HuH-7 (cell line): ENCODE data around the gene OR13C8.
"Not testable (repeated sequence)": the region's sequence is repeated elsewhere in the genome, so short reads cannot be mapped to it uniquely, and the experiment has no call there.

Experiments used
- DNase-seq: peaks from one replicate; pipeline ENCODE4 v3.0.0; 2011; ENCODE audit warnings: low spot score

OR13C8 gene, protein sequence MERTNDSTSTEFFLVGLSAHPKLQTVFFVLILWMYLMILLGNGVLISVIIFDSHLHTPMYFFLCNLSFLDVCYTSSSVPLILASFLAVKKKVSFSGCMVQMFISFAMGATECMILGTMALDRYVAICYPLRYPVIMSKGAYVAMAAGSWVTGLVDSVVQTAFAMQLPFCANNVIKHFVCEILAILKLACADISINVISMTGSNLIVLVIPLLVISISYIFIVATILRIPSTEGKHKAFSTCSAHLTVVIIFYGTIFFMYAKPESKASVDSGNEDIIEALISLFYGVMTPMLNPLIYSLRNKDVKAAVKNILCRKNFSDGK

DNA sequence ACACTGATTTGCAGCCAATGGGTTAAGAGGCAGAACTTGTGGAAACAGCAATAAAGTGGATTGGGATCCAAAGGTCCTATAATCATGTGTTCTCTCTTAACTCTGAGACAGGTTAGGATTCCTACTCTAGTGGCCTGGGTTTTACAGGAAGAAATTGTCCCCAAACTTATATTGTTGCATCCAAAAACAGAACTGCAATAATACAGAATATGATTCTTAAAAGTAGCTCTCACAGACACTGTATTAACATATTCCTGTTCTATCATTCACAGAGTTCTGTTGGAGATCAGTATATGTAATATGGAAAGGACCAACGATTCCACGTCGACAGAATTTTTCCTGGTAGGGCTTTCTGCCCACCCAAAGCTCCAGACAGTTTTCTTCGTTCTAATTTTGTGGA lies at the start of gene OR13C8:
OR13C8 (plus strand) TSS at position 301 of the 400 bp plus-strand sequence; CDS start at position 301, 0 bp downstream.
- DNase-seq: no peak

DNA sequence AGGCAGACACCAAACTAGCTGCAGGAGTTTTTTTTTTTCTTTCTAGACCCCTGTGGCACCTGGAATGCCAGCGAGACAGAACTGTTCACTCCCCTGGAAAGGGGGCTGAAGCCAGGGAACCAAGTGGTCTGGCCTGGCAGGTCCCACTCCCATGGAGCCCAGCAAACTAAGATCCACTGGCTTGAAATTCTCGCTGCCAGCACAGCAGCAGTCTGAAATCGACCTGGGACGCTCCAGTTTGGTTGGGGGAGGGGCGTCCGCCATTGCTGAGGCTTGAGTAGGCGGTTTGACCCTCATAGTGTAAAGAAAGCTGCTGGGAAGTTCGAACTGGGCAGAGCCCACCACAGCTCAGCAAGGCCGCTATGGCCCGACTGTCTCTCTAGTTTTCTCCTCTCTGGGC lies 48.7 kb upstream of the OR13C8 start:
- DNase-seq: not testable (repeated sequence)

DNA sequence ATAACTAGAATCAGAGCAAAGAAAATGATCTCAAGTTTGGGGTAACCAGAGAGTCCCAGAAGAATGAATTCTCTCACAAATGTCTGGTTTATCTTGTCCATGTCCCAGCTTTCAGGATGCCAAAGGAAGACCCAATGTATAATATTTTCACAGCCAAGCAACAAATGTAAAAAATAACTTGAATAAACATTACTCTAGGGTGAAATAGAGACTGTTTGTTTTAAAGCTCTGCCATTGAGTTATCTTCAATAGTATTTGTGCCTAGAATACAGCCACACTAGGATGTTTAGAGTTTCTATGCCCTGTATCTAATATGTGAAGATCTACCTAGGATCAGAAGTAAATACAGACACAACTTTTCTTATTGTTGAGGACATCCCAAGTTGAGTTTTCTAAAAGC lies 41.9 kb upstream of the OR13C8 start, which contains the start of gene OR13C4:
OR13C4 (minus strand) TSS at position 101 of the 400 bp plus-strand sequence; CDS start at position 101, 0 bp downstream.
- DNase-seq: no peak

DNA sequence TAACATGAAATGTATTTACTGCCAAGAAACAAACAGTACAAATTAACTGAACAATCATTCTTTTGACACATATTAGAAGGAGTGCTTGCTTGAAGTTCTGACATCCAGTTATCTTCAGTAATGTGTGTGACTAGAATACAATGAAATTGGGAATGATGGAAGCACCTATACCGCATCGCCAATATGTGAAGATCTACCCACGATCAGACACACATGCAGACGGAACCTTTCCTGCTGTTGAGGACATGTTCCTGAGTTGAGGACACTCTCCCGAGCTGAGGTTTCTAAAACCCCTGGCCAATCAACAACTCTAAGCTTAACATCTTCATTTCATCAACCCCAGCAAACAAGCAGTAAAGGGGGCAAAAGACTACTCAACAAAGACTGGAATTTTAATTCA lies 32.2 kb upstream of the OR13C8 start, which contains the start of gene OR13C3:
OR13C3 (minus strand) TSS at position 101 of the 400 bp plus-strand sequence. CDS start 133 bp downstream, outside the sequence.
- DNase-seq: no peak

DNA sequence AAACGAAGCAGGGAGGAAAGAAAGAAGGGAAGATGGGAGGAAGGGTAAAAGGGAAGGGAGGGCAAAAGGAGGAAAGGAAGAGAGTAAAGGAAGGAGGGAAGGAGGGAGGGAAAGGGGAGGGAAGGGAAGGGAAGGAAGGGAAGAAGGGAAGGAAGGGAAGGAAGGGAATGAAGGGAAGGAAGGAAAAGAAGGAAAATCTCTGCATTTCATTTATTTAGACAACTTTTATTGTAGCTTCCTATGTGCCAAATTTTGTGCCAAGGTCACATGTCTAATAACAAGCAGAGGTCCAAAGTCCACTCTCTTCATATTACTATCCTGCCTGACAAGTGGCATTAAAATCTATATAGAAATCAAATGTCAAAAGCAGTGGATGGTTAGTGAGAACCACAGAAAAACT lies 29.7 kb upstream of the OR13C8 start:
- no peak for DNase-seq

DNA sequence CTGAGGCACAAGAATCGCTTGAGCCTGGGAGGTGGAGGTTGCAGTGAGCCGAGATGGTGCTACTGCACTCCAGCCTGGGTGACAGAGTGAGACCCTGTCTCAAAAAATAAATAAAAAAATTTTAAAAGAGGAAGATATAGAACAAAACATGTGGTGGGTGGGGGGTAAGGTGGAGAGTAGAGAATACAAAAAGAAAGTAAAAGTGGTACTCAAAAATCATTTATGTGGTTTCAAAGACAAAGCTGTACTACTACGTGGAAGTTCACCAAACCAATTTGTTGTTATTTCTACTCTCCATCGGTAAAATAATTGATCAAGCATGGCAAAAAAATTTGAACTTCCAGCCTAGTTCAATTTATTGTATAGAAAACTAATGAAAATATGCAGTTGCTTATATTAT lies 24.3 kb upstream of the OR13C8 start:
- no peak for DNase-seq

DNA sequence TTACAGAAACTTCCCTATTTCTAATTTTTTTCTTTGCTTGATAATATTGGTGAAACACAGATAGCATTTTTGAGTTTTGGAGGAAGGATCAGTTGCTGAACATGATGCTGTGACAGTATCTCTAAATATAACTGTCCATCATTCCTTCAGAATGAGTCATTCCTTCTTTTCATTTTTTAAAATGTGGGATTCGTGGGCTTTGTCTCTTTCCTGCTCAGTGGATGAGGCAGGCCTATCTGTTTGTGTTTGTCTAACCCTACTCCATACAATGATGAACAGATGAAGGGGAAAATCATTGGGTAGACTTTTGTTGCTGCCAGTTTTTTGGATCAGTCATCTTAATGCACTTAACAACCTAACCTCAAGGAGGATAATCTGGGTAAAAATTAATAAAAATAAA lies 15.7 kb upstream of the OR13C8 start:
- DNase-seq: no peak

DNA sequence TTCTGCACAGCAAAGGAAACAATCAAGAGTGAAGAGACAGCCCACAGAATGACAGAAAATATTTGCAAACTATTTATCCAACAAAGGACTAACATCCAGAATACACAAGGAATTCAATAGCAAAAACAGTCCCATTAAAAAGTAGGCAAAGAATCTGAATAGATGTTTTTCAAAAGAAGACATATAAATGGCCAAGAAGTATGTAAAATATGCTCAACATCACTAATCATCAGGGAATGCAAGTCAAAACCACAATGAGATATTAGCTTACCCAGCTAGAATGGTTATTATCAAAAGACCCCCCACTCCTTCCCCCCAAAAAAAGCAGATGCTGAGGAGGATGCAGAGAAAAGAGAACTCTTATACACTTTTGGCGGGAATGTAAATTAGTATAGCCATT lies 13.4 kb upstream of the OR13C8 start:
- DNase-seq: no peak

DNA sequence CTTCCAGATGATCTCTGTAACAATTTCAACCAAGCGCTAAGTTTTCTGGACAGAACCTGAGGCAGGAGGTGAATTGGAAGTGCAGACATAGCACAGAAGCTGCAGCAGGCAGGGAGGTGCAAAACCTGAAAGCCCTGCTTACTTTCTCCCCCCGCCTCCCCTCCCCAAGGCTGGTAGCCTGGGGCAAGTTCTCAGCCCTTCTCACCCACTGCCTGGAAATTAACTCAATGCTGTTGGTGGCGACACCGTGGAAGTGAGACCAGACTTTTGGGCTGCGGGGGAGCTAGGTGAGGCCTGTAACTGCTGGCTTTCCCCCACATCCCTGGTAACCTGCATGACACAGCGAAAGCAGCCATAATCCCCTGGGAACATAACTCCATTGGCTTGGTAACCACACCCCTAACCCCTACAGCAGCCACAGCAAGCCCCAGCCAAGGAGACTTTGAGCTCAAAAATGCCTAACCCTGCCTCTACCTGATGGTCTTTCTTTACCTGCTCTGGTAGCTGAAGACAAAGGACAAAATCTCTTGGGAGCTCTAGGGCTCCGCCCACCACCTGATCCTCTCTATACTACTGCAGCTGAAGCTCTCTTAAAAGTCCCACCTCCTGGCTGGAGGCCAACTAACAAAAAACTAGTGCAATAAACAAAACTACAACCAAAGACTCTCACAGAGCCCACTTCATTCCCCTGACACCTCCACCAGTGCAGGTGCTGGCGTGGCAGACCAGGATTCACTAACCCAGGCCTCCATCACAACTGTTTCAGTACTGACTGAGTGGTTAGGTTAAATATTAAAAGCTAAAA lies 11.9 kb upstream of the OR13C8 start:
- no peak for DNase-seq

DNA sequence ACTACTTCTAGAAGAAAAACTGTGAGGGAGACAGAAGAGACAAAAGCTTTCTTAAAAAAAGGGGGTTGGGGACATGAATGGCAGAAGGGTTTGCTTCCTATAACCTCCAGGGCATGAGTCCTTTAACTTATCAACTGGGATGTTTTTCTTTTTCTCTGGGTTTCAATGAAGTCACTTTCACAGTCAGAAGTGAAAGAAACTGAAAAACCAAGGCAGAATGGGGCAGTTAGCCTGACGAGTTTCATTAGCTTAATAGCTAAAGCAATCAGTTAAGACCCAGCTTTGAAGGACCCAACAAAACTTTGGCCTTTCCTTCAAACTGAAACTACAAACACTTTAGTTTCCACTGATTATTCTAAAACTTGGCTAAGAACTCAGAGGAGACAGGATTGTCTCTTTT lies 4.6 kb upstream of the OR13C8 start:
- DNase-seq: no peak

DNA sequence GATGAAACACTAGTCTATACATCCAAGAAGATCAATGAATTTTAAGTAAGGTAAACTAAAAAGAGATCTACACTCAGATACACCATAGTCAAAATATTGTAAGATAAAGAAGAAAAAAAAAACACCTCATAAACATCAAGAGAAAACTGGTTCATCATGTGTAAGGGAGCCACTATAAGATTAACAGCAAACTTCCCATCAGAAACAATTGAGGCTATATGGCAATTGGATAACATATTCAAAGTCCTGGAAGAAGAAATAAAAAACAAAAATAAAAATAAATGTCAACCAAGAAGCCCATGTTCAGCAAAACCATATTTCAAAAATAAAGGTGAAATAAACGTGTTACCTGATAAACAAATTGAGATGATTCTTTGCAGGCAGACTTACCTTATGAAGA lies 3.6 kb downstream of the OR13C8 start:
- no peak for DNase-seq

DNA sequence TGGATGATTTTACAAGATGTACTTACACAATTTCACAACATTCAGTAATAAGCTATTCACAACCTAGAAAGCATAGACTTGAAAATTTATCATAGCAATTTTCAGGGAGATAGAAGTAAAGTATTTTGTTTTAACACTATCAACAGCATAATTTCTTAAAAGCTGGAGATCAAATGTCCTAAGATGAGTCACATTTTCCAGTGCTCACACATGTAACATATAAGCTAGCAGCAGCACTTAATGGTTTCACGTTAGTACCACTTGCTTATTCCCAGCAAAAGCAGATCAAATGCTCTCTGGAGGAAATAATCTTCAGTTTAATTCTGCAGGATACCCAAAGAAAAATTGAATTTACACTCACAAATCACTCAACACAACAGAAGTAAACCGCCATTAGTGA lies 6.5 kb downstream of the OR13C8 start:
- no peak for DNase-seq

DNA sequence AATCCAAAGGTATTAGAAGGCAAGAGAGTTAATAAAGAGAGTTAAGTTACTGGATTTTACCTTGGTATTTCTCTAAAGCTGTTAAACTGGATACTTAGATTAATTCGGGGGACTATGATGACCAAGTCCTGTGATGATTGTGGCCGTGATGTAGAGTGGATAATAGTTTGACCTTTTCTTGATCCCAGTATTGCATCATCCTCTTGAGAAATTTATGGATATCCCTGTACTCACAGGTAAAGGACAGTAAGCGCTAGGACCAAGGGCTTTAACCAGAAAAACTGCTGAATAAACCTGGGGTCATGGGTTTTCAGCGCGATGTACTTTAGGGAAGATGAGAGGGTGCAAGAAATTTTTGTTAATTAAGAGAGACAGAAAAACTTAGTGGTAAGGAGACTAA lies 8.3 kb downstream of the OR13C8 start:
- no peak for DNase-seq

DNA sequence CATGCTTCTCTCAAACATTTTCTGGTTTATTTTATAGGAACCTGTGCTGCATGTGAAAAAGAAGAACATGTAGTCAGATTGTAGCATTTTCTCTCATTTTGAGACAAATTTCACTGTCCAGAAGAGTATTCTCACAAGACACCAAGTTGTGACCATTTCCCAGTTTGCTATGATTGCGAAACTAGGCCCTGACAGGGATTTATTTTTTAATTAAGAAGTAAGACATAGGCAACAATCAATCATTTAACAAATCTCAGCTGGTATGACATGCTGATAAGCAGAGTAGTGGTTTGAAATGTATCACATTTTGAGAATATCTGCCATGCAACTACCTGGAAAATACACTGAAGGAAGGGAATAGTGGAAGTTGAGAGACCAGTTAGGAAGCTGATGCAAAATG lies 11.6 kb downstream of the OR13C8 start:
- no peak for DNase-seq

DNA sequence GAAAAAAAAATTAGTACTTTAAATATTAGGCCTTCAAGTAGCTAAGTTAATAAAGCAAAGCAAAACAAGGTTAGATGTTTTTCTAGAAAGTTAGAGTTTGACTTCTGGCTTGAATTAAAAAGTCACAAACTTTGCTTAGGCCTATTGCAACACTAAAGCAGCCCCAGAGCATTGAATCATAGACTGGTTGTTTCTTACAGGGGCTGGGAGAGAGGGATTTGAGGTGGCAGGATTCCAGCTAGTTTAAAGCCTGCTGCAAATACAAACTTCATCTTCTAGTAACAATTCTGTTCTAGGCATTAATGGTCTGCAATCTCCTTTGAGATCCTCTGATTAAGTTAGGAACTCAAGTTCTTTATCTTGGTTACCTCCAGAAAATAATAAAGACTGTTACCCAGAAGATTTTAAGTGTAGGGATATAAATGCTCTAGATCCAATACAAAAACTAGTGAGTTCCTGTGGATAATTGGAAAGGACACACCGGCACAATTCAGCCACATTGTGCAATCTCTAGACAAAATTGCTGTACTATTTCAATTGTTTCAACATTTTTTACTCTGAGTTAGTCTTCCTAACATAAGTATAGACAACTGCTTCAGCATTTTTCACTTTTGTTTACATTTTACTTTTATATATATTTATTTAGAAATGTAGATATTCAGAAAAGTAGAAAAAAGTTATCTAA lies 17.7 kb downstream of the OR13C8 start:
- DNase-seq: no peak

DNA sequence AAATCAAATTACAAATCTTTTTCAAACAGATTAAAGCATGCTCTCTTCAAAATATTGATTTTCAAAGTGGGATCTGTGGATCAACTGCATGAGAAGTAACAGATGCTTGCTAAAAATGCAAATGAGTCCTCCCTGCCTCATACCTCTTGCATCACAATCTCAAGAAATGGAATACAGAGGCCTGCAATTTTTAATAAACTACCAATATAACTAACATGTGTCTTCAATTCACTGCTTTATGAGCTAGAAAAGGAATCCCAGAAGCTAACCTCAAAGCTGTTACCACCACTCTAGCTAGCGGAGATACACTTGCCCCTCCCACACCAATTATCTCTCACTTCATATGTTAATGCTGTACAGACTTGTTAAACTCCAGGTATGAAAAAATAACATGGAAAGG lies 20.7 kb downstream of the OR13C8 start:
- no peak for DNase-seq

DNA sequence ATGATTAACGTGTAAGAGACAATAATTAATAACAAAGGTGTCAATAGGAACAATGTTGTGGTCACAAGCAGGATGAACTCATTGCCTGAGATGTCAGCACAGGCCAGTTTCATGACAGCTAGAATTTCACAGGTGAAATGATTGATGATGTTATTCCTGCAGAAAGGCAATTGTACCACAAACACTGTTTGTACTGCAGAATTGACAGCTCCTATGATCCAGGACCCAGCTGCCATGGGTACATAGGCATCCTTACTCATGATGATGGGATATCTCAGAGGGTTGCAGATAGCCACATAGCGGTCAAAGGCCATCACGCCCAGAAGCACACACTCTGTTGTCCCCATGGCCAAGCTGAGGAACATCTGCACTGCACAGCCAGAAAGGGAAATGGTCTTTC lies 29.8 kb downstream of the OR13C8 start:
- DNase-seq: not testable (repeated sequence)

DNA sequence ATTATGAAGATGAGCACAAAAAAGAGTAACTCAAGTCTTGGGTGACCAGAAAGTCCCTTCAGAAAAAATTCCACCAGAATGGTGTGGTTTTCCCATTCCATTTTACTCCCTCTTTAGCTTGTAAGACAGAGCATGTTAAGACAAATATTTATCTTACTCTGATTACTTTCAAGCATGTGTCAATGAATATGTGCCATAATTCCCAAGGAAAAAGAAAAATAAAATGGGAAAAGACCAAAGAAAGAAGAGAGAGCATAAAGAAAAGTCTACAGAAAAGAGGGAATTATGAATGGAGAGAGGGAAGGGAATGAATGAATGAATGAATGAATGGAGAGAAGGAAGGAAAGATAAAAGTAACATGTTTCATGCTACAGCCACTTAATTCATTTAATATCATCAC lies 30.3 kb downstream of the OR13C8 start, which contains the start of gene OR13C5:
OR13C5 (minus strand) TSS at position 101 of the 400 bp plus-strand sequence; CDS start at position 101, 0 bp downstream.
- DNase-seq: not testable (repeated sequence)

DNA sequence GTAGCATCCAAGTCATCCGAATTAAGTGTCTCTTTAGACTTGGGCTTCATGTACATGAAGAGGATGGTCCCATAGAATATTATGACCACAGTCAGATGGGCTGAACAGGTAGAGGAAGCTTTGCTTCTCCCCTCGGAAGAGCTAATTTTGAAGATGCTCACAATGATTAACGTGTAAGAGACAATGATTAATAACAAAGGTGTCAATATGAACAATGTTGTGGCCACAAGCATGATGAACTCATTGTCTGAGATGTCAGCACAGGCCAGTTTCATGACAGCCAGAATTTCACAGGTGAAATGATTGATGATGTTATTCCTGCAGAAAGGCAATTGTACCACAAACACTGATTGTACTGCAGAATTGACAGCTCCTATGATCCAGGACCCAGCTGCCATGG lies 35.8 kb downstream of the OR13C8 start:
- no peak for DNase-seq

DNA sequence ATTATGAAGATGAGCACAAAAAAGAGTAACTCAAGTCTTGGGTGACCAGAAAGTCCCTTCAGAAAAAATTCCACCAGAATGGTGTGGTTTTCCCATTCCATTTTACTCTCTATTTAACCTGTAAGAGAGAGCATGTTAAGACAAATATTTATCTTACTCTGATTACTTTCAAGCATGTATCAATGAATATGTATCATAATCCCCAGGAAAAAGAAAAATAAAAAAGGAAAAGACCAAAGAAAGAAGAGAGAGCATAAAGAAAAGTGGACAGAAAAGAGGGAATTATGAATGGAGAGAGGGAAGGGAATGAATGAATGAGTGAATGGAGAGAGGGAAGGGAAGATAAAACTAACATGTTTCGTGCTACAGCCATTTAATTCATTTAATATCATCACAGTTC lies 36.6 kb downstream of the OR13C8 start, which contains the start of gene OR13C2:
OR13C2 (minus strand) TSS at position 101 of the 400 bp plus-strand sequence; CDS start at position 101, 0 bp downstream.
- not testable (repeated sequence) for DNase-seq

DNA sequence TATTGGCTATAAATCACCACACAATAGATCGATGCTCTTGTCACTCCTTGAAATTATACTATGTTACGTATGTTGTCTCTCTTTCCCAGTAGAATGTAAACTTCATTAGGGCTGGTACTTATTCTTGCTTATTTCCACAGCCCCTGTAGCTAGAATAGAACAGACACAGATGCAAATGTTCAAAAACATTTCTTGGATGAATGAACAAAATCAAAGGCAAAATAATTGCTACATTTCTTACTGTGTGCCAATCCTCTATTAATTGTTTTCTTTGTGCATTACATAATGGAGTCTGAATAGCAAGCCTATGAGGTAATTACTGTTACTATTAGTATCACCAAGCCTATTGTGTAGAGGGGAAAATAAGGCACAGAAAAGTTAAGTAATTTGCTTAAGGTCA lies 37.2 kb downstream of the OR13C8 start:
- no peak for DNase-seq

DNA sequence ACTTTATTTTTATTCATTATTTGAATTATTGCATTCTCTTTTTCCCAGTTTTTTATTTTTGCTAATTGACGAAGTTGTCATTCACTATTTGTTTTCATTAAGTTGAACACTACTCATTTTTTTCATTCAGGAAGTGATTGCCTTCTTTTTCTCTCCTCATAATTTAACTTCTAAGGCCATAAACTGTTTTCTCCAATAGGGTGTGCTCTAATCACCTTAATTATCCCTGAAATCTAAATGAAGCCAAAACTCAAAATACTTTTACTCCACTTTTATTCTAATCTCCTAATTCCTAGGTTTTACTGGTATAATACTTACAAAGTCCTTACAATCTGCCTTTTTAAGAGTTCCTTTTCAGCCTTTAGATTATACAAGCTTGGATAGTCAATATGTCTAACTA lies 39.4 kb downstream of the OR13C8 start:
- DNase-seq: no peak
